Astrocyte of the cerebellum (primary cell): Measurements from ENCODE around the gene CELA2A.
"Not testable (repeated sequence)": the region's sequence is repeated elsewhere in the genome, so short reads cannot be mapped to it uniquely, and the experiment has no call there.

Experiments used
- DNase-seq: peaks from one replicate; pipeline ENCODE4 v3.0.0-alpha.2; 2011; ENCODE audit warnings: low read depth
- H3K4me3 ChIP-seq: 2 replicates; pipeline ENCODE4 v1.5.1; 2011; ENCODE audit warnings: mild to moderate bottlenecking, low read depth, low read length, moderate library complexity
- in situ Hi-C: cut with HindIII; loops from 2 replicates; pipeline ENCODE4 v1.10.0; 2017; ENCODE audit warnings: low sequenced_read_pairs
- TF ChIP-seq, protein P1 (sequence below): IDR thresholded peaks from 2 replicates; pipeline ENCODE4 v1.5.1; 2012; ENCODE audit warnings: low read length, low read depth, moderate library complexity, mild to moderate bottlenecking; ENCODE audit errors: missing control alignments

Gene CELA2A

DNA sequence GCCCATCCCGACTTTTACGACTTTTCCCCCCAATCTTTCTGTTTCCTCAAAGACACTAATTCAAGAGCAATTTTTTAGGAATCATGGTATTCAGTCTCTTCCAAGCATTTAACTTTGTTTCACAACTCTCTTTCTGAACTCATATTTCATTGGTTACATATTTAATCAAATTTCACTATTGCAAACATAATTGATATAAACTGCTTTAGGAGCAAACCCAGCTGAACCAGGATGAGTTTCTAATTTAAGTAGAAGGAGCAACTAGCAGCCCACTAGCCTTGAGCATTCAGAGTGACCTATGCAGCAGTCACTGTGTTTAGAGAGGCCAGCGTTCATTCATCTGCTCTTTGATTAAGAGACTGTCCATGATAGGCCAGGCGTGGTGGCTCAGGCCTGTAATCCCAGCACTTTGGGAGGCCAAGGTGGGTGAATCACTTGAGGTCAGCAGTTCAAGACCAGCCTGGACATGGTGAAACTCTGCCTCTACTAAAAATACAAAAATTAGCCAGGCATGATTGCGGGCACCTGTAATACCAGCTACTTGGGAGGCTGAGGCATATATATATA lies 21.2 kb downstream of the CELA2A start:
- in situ Hi-C loops, result no loop called here
- TF ChIP-seq, protein P1, sequence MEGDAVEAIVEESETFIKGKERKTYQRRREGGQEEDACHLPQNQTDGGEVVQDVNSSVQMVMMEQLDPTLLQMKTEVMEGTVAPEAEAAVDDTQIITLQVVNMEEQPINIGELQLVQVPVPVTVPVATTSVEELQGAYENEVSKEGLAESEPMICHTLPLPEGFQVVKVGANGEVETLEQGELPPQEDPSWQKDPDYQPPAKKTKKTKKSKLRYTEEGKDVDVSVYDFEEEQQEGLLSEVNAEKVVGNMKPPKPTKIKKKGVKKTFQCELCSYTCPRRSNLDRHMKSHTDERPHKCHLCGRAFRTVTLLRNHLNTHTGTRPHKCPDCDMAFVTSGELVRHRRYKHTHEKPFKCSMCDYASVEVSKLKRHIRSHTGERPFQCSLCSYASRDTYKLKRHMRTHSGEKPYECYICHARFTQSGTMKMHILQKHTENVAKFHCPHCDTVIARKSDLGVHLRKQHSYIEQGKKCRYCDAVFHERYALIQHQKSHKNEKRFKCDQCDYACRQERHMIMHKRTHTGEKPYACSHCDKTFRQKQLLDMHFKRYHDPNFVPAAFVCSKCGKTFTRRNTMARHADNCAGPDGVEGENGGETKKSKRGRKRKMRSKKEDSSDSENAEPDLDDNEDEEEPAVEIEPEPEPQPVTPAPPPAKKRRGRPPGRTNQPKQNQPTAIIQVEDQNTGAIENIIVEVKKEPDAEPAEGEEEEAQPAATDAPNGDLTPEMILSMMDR, result no peak
- DNase-seq, result no peak
- H3K4me3 ChIP-seq, result no peak overlapping the region

- no peak overlapping the region for H3K4me3 ChIP-seq
- in situ Hi-C loops, result no loop called here
- no peak for DNase-seq
- TF ChIP-seq, protein P1, result no peak
Observed at GRCh38 chr1:15479654-15480347, 23.3 kb downstream of the CELA2A start.

GRCh38 chr1:15482455-15482854 lies 25.9 kb downstream of the CELA2A start:
- DNase-seq, H3K4me3 ChIP-seq, in situ Hi-C loops: not testable (repeated sequence)

- DNase-seq, H3K4me3 ChIP-seq, in situ Hi-C loops: not testable (repeated sequence)
Observed at GRCh38 chr1:15482983-15483543, 26.5 kb downstream of the CELA2A start.

- no peak for DNase-seq
- in situ Hi-C loops, result no loop called here
- H3K4me3 ChIP-seq, result no peak overlapping the region
- TF ChIP-seq, protein P1, result no peak
Observed at GRCh38 chr1:15483971-15484370, 27.4 kb downstream of the CELA2A start.

- in situ Hi-C loops, result not testable (repeated sequence)
Observed at GRCh38 chr1:15484443-15484842, 27.9 kb downstream of the CELA2A start.

DNA sequence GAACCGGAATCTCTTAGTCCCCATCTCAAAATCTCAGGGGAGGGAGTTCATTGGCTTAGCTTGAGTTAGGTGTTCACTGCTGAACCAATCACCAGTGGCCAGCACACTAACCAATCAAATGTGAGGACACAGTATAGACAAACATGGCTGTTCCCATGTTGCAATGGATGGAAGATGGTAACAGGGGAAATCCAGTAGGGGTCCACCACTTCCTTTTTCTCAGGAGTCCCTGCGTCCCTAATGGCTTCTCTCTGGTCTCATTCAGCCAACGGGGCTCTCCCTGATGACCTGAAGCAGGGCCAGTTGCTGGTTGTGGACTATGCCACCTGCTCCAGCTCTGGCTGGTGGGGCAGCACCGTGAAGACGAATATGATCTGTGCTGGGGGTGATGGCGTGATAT lies 29.1 kb downstream of the CELA2A start:
- H3K4me3 ChIP-seq, result no peak overlapping the region
- in situ Hi-C loops, result no loop called here
- TF ChIP-seq, protein P1, result no peak
- DNase-seq, result no peak

More at GRCh38 chr1:15484443-15484842, 27.9 kb downstream of the CELA2A start:
- not testable (repeated sequence) for DNase-seq, H3K4me3 ChIP-seq

DNA sequence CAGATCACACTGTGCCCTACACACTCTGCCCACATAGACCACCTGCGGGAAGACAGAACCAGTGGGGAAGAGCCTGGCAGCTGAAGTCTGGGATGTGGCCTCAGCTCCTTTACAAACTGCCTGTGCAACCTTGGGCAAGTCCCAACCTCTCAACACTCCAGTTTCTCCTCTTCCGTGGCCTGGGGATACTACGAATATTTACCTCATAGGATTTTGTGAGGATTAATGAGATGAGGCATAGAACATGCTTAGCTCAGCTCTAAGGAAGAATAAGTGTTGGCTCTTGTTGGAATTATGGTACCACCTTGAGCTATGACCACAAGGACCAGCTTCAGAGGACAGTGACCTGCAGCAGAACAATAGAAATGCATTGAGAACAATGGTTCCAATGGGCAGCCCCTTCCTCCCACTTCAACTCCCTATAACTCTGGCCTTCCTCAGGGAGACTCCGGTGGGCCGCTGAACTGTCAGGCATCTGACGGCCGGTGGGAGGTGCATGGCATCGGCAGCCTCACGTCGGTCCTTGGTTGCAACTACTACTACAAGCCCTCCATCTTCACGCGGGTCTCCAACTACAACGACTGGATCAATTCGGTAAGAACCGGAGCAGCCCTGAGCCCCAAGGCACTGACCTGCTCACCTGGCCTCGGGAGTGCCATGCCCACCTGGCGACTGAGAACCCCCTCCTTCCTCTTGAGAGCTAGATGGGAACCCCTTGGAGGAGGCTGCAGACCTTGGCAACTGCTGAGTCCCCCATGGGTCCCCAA lies 30.5 kb downstream of the CELA2A start:
- in situ Hi-C loops, H3K4me3 ChIP-seq, DNase-seq: not testable (repeated sequence)
